DND-41 (cell line): ENCODE data around the gene KRT84.

ENCODE experiments used
- ATAC-seq: fragments of 200-7000 bp; cut with Tn5 transposase; 3 replicates; pipeline ENCODE4 v1.9.1; 2021; ENCODE audit warnings: low read depth; ENCODE audit not compliant: insufficient read depth
- DNase-seq: peaks from one replicate; pipeline ENCODE4 v3.0.0-alpha.2; 2020
- H2AFZ ChIP-seq: 2 replicates; pipeline ENCODE4 v1.6.0; 2012; ENCODE audit warnings: low read depth, low read length
- H3K27ac ChIP-seq: 2 replicates; pipeline ENCODE4 v1.5.1; 2012; ENCODE audit warnings: low read length, inconsistent platforms
- H3K27me3 ChIP-seq: fragments of 200-600 bp; sonication (generic); 2 replicates; pipeline ENCODE4 v1.6.0; 2012; ENCODE audit warnings: low read length, mild to moderate bottlenecking, inconsistent platforms; ENCODE audit not compliant: insufficient read depth, poor library complexity
- H3K36me3 ChIP-seq: 2 replicates; pipeline ENCODE4 v1.5.1; 2012; ENCODE audit warnings: low read length, inconsistent platforms; ENCODE audit not compliant: insufficient read depth
- H3K4me1 ChIP-seq: 2 replicates; pipeline ENCODE4 v1.5.1; 2012; ENCODE audit warnings: mild to moderate bottlenecking, low read length; ENCODE audit not compliant: insufficient read depth
- H3K4me2 ChIP-seq: 2 replicates; pipeline ENCODE4 v1.6.0; 2012; ENCODE audit warnings: mild to moderate bottlenecking, moderate library complexity, low read length, inconsistent platforms; ENCODE audit not compliant: insufficient read depth
- H3K4me3 ChIP-seq, 2 experiments: fragments of 200-600 bp in 1 of 2; shearing (Covaris generic) in 1 of 2; 2 replicates each; pipeline ENCODE4 v1.5.1; 2012 to 2016; ENCODE audit warnings: inconsistent platforms in 2 of 2, low read length in 2 of 2, mild to moderate bottlenecking in 2 of 2, low read depth in 1 of 2, moderate library complexity in 1 of 2
- H3K79me2 ChIP-seq: 2 replicates; pipeline ENCODE4 v1.6.0; 2012; ENCODE audit warnings: low read length, inconsistent platforms; ENCODE audit not compliant: insufficient read depth
- H3K9ac ChIP-seq: 2 replicates; pipeline ENCODE4 v1.6.0; 2012; ENCODE audit warnings: low read depth, mild to moderate bottlenecking, inconsistent platforms, low read length, moderate library complexity
- H3K9me3 ChIP-seq: 2 replicates; pipeline ENCODE4 v1.5.1; 2012; ENCODE audit warnings: low read length, moderate library complexity, mild to moderate bottlenecking, inconsistent platforms; ENCODE audit not compliant: insufficient read depth, severe bottlenecking
- H4K20me1 ChIP-seq: 2 replicates; pipeline ENCODE4 v1.6.0; 2012; ENCODE audit warnings: low read length; ENCODE audit not compliant: insufficient read depth
- EZH2 ChIP-seq: IDR thresholded peaks from 3 replicates; pipeline ENCODE4 v1.6.1; 2012; ENCODE audit warnings: borderline replicate concordance, low read depth, mild to moderate bottlenecking, moderate library complexity, low read length, inconsistent platforms; ENCODE audit not compliant: severe bottlenecking
- TF ChIP-seq, protein P1 (sequence below): IDR thresholded peaks from 2 replicates; pipeline ENCODE4 v1.5.1; 2012; ENCODE audit warnings: borderline replicate concordance, low read length, moderate library complexity, mild to moderate bottlenecking; ENCODE audit not compliant: poor library complexity, severe bottlenecking; ENCODE audit errors: extremely low read depth

Gene KRT84

DNA sequence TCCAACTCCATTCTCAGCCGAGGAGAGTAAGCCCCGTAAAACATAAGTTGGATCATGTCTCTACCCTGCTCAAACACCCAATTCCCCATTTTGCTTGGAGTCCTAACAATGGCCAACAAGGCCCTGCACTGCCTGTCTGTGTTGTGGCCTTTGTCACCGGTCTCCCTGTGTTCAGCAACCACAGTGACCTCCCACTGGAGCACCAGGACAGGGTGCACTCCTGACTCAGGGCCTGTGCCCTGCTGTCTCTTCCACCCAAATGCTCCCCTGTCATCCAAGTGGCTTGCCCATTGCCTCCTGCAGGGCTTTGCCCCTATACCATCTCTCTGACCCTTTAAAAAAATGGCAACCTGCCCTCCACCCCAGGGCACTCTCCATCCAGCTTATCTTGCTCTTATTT lies 13.7 kb downstream of the KRT84 start:
- H3K36me3 ChIP-seq = no peaks in the 10 kb centered on the region
- peaks cover 7% of the 10 kb centered on the region for H4K20me1 ChIP-seq
- TF ChIP-seq EZH2 = no peak
- TF ChIP-seq, protein P1, sequence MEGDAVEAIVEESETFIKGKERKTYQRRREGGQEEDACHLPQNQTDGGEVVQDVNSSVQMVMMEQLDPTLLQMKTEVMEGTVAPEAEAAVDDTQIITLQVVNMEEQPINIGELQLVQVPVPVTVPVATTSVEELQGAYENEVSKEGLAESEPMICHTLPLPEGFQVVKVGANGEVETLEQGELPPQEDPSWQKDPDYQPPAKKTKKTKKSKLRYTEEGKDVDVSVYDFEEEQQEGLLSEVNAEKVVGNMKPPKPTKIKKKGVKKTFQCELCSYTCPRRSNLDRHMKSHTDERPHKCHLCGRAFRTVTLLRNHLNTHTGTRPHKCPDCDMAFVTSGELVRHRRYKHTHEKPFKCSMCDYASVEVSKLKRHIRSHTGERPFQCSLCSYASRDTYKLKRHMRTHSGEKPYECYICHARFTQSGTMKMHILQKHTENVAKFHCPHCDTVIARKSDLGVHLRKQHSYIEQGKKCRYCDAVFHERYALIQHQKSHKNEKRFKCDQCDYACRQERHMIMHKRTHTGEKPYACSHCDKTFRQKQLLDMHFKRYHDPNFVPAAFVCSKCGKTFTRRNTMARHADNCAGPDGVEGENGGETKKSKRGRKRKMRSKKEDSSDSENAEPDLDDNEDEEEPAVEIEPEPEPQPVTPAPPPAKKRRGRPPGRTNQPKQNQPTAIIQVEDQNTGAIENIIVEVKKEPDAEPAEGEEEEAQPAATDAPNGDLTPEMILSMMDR = no peak
- no peak overlapping the region for H3K4me3 ChIP-seq
- H3K4me1 ChIP-seq = no peaks in the 10 kb centered on the region
- H3K4me2 ChIP-seq = no peak overlapping the region
- H3K9me3 ChIP-seq = no peaks in the 10 kb centered on the region
- ATAC-seq (no peak), DNase-seq (no peak)
- H3K27me3 ChIP-seq = peaks cover 9% of the 10 kb centered on the region
- H3K79me2 ChIP-seq = no peaks in the 10 kb centered on the region
- H3K27ac ChIP-seq = no peak overlapping the region
- no peak overlapping the region for H3K9ac ChIP-seq
- H2AFZ ChIP-seq = no peak overlapping the region

DNA sequence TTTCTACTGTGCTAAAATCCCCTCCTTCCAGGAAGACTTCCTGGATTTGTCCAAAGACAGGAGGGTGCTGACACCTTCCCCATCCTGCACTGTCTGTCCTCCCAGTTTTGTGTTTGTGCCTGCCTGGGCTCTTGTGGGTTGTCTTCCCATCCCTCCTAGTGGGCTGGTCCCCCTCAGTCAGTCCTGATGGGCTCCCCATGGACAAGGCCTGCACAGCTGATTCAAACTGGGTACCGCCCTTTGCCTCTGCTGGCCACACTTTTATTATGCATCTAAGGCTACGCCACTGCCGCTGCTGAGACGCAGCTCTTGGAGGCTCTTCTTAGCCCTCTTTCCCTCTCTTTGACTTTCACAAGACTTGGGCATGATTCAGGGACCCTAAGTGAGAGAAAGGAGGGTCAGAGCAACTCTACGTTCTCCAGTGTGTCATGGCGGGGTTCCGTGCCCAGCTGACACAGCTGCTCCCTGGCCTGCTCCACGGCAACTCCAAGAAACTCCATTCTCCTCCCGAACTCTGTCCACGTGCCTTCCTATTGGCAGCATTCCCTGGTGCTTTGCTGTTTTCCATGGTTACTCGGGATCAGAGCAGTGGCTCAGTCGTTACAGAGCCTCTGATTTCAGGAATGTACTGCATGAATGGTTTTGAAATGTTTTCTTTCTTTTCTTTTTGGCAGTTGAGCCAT lies 14.4 kb downstream of the KRT84 start:
- Histone ChIP-seq H3K36me3 (no peaks in the 10 kb centered on the region), H4K20me1 (peaks cover 5% of the 10 kb centered on the region), H3K4me3 (no peak overlapping the region), H3K79me2 (no peaks in the 10 kb centered on the region), H3K9me3 (no peaks in the 10 kb centered on the region), H3K27me3 (peaks cover 9% of the 10 kb centered on the region), H3K4me2 (no peak overlapping the region), H3K4me1 (no peaks in the 10 kb centered on the region), H3K9ac (no peak overlapping the region), H3K27ac (no peak overlapping the region), H2AFZ (no peak overlapping the region)
- TF ChIP-seq, protein P1 = no peak
- TF ChIP-seq EZH2 = no peak
- DNase-seq = no peak
- ATAC-seq = no peak

DNA sequence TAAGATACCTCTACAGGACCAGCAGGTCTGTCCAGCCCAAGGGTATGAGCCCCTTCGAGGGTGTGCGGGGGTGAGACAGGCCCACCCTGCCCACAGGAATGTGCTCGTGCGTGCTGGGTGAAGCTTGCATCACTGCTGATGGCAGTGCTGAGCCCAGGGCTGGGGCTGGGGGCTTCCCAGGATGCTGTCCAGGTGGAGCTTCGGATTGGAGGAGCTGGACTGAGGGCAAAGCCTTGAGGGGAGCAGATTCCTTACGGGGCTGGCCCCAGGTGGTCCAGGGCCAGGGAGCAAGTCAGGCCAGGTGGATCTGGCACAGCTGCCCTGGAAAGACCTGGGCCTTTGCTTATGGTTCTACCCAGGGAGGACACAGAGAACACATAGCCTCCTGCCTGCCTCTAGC lies 15.6 kb downstream of the KRT84 start:
- DNase-seq (no peak), ATAC-seq (no peak)
- H3K9me3 ChIP-seq = no peaks in the 10 kb centered on the region
- H2AFZ ChIP-seq = no peak overlapping the region
- no peaks in the 10 kb centered on the region for H3K4me1 ChIP-seq
- no peak overlapping the region for H3K27ac ChIP-seq
- H3K27me3 ChIP-seq = peaks cover 9% of the 10 kb centered on the region
- TF ChIP-seq, protein P1 = no peak
- TF ChIP-seq EZH2 = no peak
- no peaks in the 10 kb centered on the region for H3K36me3 ChIP-seq
- H3K4me3 ChIP-seq = no peak overlapping the region
- no peak overlapping the region for H3K4me2 ChIP-seq
- peaks cover 3% of the 10 kb centered on the region; the same call in 1 of the 2 replicates for H4K20me1 ChIP-seq
- H3K79me2 ChIP-seq = no peaks in the 10 kb centered on the region
- no peak overlapping the region for H3K9ac ChIP-seq
